ENCODE measurements around the gene RBP3.

DNA sequence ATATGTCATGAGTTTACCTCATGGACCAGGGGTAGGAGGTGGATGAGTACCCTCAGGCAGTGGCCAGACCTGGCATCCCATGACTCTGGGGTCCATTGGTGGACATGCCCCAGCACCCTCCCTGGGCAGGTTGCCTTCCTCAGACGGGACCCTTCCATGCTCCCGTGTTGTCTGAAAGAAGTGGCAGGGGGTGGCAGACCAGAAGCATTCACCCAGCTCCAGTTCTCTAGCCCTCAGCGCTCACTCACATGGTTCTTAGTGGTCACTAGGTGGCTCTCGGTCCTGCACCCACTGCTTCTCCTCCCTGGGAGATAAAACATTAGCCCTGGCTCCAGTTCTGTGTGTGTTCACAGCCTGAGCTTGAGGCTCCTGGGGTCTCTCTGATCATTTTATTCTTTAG lies 6.0 kb downstream of the RBP3 start:
- TF ChIP-seq, protein P1, sequence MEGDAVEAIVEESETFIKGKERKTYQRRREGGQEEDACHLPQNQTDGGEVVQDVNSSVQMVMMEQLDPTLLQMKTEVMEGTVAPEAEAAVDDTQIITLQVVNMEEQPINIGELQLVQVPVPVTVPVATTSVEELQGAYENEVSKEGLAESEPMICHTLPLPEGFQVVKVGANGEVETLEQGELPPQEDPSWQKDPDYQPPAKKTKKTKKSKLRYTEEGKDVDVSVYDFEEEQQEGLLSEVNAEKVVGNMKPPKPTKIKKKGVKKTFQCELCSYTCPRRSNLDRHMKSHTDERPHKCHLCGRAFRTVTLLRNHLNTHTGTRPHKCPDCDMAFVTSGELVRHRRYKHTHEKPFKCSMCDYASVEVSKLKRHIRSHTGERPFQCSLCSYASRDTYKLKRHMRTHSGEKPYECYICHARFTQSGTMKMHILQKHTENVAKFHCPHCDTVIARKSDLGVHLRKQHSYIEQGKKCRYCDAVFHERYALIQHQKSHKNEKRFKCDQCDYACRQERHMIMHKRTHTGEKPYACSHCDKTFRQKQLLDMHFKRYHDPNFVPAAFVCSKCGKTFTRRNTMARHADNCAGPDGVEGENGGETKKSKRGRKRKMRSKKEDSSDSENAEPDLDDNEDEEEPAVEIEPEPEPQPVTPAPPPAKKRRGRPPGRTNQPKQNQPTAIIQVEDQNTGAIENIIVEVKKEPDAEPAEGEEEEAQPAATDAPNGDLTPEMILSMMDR (IDR thresholded peaks at IDR 0.05): no peak
- TF ChIP-seq POLR2A (IDR thresholded peaks at IDR 0.05): no peak

Data from ovary (tissue), 3 donors.